CD4-positive, alpha-beta T cell treated with Interleukin-6 for 4 hours (primary cell): ENCODE measurements around the gene IFNGR2.
"Not testable (repeated sequence)": the region's sequence is repeated elsewhere in the genome, so short reads cannot be mapped to it uniquely, and the experiment has no call there.

ENCODE experiments used
- DNase-seq: peaks from one replicate; pipeline ENCODE4 v3.0.0-alpha.2; 2020; ENCODE audit warnings: mixed read lengths

IFNGR2 gene

GRCh38 chr21:33406493-33406892 is 3.3 kb downstream of the IFNGR2 start:
- DNase-seq = no peak

GRCh38 chr21:33411949-33412430 is 8.8 kb downstream of the IFNGR2 start:
- no peak for DNase-seq

GRCh38 chr21:33412439-33412831 is 9.2 kb downstream of the IFNGR2 start:
- not testable (repeated sequence) for DNase-seq

GRCh38 chr21:33412832-33413519 is 9.8 kb downstream of the IFNGR2 start:
- DNase-seq = no peak

- DNase-seq = no peak
These were observed 10.9 kb downstream of the IFNGR2 start for GRCh38 chr21:33414068-33414467.

- no peak for DNase-seq
These were observed 11.7 kb downstream of the IFNGR2 start for GRCh38 chr21:33414926-33415325.

- DNase-seq = no peak
These were observed 15.5 kb downstream of the IFNGR2 start for GRCh38 chr21:33418691-33419090.

GRCh38 chr21:33419538-33420123 is 16.4 kb downstream of the IFNGR2 start:
- DNase-seq = no peak

GRCh38 chr21:33421713-33422393 is 18.6 kb downstream of the IFNGR2 start:
- no peak for DNase-seq

GRCh38 chr21:33424214-33424613 is 21.0 kb downstream of the IFNGR2 start:
- no peak for DNase-seq

GRCh38 chr21:33425825-33426224 is 22.6 kb downstream of the IFNGR2 start:
- DNase-seq = no peak

GRCh38 chr21:33427051-33427450 is 23.8 kb downstream of the IFNGR2 start:
- no peak for DNase-seq

GRCh38 chr21:33428669-33429068 is 25.5 kb downstream of the IFNGR2 start:
- DNase-seq = no peak

GRCh38 chr21:33430858-33431257 is 27.6 kb downstream of the IFNGR2 start:
- DNase-seq = no peak

GRCh38 chr21:33432496-33432895 is 29.3 kb downstream of the IFNGR2 start:
- DNase-seq = no peak

- no peak for DNase-seq
These were observed 29.8 kb downstream of the IFNGR2 start for GRCh38 chr21:33433001-33433400.

GRCh38 chr21:33433425-33434114 is 30.4 kb downstream of the IFNGR2 start:
- no peak for DNase-seq

- no peak for DNase-seq
These were observed 31.7 kb downstream of the IFNGR2 start for GRCh38 chr21:33434770-33435360.

GRCh38 chr21:33437140-33437539 is 33.9 kb downstream of the IFNGR2 start:
- no peak for DNase-seq

GRCh38 chr21:33441489-33442477 is 38.6 kb downstream of the IFNGR2 start:
- DNase-seq = no peak

- no peak for DNase-seq
These were observed 40.0 kb downstream of the IFNGR2 start for GRCh38 chr21:33443194-33443593.

- no peak for DNase-seq
These were observed 41.3 kb downstream of the IFNGR2 start for GRCh38 chr21:33444499-33444898.
